ENCODE data around the gene LIN37. TPM values are rescaled to one million over a fixed set of nuclear protein-coding genes. Genes with fewer than 3 reads are reported as not detected.

Gene LIN37
- total RNA-seq, 1 experiment from 2014 or later, result 10.1 TPM

- Histone ChIP-seq H3K9ac (ENCODE audit: low read length) (peak overlapping the region; percentile 67), H4K20me1 (ENCODE audit: insufficient read depth) (no peaks in the 10 kb centered on the region), H3K9me3 (ENCODE audit: control insufficient read depth in 1 of 2, insufficient read depth in 1 of 2, low read depth in 1 of 2, low read length in 2 of 2) (no peaks in the 10 kb centered on the region), H3K4me3 (replicated peaks in 1 of 2; ENCODE audit: low read depth in 1 of 2, low read length in 2 of 2) (peak overlapping the region; percentile 61 to 74), H3K4me1 (ENCODE audit: control insufficient read depth in 1 of 2, insufficient read depth in 2 of 2, low read length in 2 of 2) (peaks cover 20 to 28% of the 10 kb centered on the region in 2 experiments), H3K4me2 (ENCODE audit: low read length) (peak overlapping the region; percentile 100), H3K27me3 (ENCODE audit: insufficient read depth, low read length) (no peaks in the 10 kb centered on the region), H3K27ac (ENCODE audit: low read depth, low read length) (peak overlapping the region; percentile 73), H2AFZ (ENCODE audit: low read depth, low read length, poor library complexity, severe bottlenecking) (peak overlapping the region; percentile 78), H3K36me3 (ENCODE audit: control insufficient read depth in 1 of 2, insufficient read depth in 2 of 2, low read length in 2 of 2) (peaks cover 14 to 23% of the 10 kb centered on the region in 2 experiments; a peak in 3 of 4 replicates), H3K79me2 (ENCODE audit: insufficient read depth, low read length) (peaks cover 7% of the 10 kb centered on the region; the same call in 1 of the 2 replicates), H3K9me2 (ENCODE audit: insufficient read depth) (no peaks in the 10 kb centered on the region)
- no peak for ATAC-seq
- ChIA-PET CTCF (interaction anchor here (1.1 kb wide), 1 partner anchor 18 kb away, joined by 3 read pairs; no protein-coding TSS in a partner anchor), RAD21 (ENCODE audit: low non-redundant PET in 1 of 2, low total read pairs in 2 of 2, uncharacterized antibody in 2 of 2, unreplicated experiment in 2 of 2) (interaction anchor here (0.8 kb wide), 2 partner anchors 7 to 190 kb away, joined by 3 read pairs; partner anchors contain the start of gene LIN37 (in 1 of the 2)), POLR2A (interaction anchor here (0.8 to 2.2 kb wide), 6 partner anchors 7 to 231 kb away, joined by 3 to 8 read pairs (median 4); partner anchors contain the start of gene LIN37)
- intact Hi-C loops (cut with micrococcal nuclease), result no loop called here
- DNase-seq (ENCODE audit: low read depth, low spot score), result no peak
- BruUV-seq (replicated peaks), result no TSS peak
- TF ChIP-seq ZBTB33 (IDR thresholded peaks at IDR 0.05; ENCODE audit: extremely low read depth, insufficient replicate concordance, low read length), result no peak
- TF ChIP-seq, protein P1, sequence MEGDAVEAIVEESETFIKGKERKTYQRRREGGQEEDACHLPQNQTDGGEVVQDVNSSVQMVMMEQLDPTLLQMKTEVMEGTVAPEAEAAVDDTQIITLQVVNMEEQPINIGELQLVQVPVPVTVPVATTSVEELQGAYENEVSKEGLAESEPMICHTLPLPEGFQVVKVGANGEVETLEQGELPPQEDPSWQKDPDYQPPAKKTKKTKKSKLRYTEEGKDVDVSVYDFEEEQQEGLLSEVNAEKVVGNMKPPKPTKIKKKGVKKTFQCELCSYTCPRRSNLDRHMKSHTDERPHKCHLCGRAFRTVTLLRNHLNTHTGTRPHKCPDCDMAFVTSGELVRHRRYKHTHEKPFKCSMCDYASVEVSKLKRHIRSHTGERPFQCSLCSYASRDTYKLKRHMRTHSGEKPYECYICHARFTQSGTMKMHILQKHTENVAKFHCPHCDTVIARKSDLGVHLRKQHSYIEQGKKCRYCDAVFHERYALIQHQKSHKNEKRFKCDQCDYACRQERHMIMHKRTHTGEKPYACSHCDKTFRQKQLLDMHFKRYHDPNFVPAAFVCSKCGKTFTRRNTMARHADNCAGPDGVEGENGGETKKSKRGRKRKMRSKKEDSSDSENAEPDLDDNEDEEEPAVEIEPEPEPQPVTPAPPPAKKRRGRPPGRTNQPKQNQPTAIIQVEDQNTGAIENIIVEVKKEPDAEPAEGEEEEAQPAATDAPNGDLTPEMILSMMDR (IDR thresholded peaks at IDR 0.05 in 2 of 3, conservative IDR thresholded peaks at IDR 0.05 in 1 of 3; ENCODE audit: borderline replicate concordance in 1 of 3, insufficient read depth in 1 of 3, low read depth in 2 of 3, low read length in 2 of 3), result 0 out of 6 replicates have a peak, but pooled peaks of 1 of the 3 experiments have one; percentile 4
Measured at GRCh38 chr19:35741203-35741515, 7.2 kb upstream of the LIN37 start.

Measured in HCT116 (cell line).